ENCODE measurements around the gene FOXF2.

Gene FOXF2

GRCh38 chr6:1415416-1416063, 26.2 kb downstream of the FOXF2 start:
- H3K4me3 ChIP-seq (ENCODE audit: low read depth, low read length): no peak overlapping the region
- H3K79me2 ChIP-seq (ENCODE audit: control insufficient read depth, insufficient read depth, low read length, unreplicated experiment): no peaks in the 10 kb centered on the region
- no peak overlapping the region for H2AFZ ChIP-seq (ENCODE audit: low read length, unreplicated experiment)
- no peak overlapping the region for H3K27ac ChIP-seq (ENCODE audit: low read depth, low read length)
- no peaks in the 10 kb centered on the region for H3K4me1 ChIP-seq (ENCODE audit: control insufficient read depth, insufficient read depth, low read length, unreplicated experiment)
- peaks cover 8% of the 10 kb centered on the region for H3K27me3 ChIP-seq (ENCODE audit: insufficient read depth, low read length)
- no peaks in the 10 kb centered on the region for H3K36me3 ChIP-seq (ENCODE audit: insufficient read depth, low read length)

- H3K4me1 ChIP-seq (ENCODE audit: control insufficient read depth, insufficient read depth, low read length, unreplicated experiment): no peaks in the 10 kb centered on the region
- H2AFZ ChIP-seq (ENCODE audit: low read length, unreplicated experiment): no peak overlapping the region
- no peak overlapping the region for H3K27ac ChIP-seq (ENCODE audit: low read depth, low read length)
- H3K79me2 ChIP-seq (ENCODE audit: control insufficient read depth, insufficient read depth, low read length, unreplicated experiment): no peaks in the 10 kb centered on the region
- H3K4me3 ChIP-seq (ENCODE audit: low read depth, low read length): no peak overlapping the region
- peaks cover 14% of the 10 kb centered on the region for H3K27me3 ChIP-seq (ENCODE audit: insufficient read depth, low read length)
- no peaks in the 10 kb centered on the region for H3K36me3 ChIP-seq (ENCODE audit: insufficient read depth, low read length)
Measured at GRCh38 chr6:1416191-1416760, 26.9 kb downstream of the FOXF2 start.

- Histone ChIP-seq H3K4me1 (ENCODE audit: control insufficient read depth, insufficient read depth, low read length, unreplicated experiment) (no peaks in the 10 kb centered on the region), H3K27ac (ENCODE audit: low read depth, low read length) (no peak overlapping the region), H3K79me2 (ENCODE audit: control insufficient read depth, insufficient read depth, low read length, unreplicated experiment) (no peaks in the 10 kb centered on the region), H3K27me3 (ENCODE audit: insufficient read depth, low read length) (peaks cover 17% of the 10 kb centered on the region), H3K36me3 (ENCODE audit: insufficient read depth, low read length) (no peaks in the 10 kb centered on the region), H3K4me3 (ENCODE audit: low read depth, low read length) (no peak overlapping the region), H2AFZ (ENCODE audit: low read length, unreplicated experiment) (no peak overlapping the region)
Measured at GRCh38 chr6:1416820-1417219, 27.4 kb downstream of the FOXF2 start.

GRCh38 chr6:1417718-1418117, 28.3 kb downstream of the FOXF2 start:
- Histone ChIP-seq H3K36me3 (ENCODE audit: insufficient read depth, low read length) (no peaks in the 10 kb centered on the region), H3K27me3 (ENCODE audit: insufficient read depth, low read length) (peaks cover 17% of the 10 kb centered on the region), H3K4me1 (ENCODE audit: control insufficient read depth, insufficient read depth, low read length, unreplicated experiment) (no peaks in the 10 kb centered on the region), H3K79me2 (ENCODE audit: control insufficient read depth, insufficient read depth, low read length, unreplicated experiment) (no peaks in the 10 kb centered on the region), H3K4me3 (ENCODE audit: low read depth, low read length) (no peak overlapping the region), H3K27ac (ENCODE audit: low read depth, low read length) (no peak overlapping the region), H2AFZ (ENCODE audit: low read length, unreplicated experiment) (no peak overlapping the region)

GRCh38 chr6:1418471-1419191, 29.3 kb downstream of the FOXF2 start:
- no peaks in the 10 kb centered on the region for H3K36me3 ChIP-seq (ENCODE audit: insufficient read depth, low read length)
- no peaks in the 10 kb centered on the region for H3K4me1 ChIP-seq (ENCODE audit: control insufficient read depth, insufficient read depth, low read length, unreplicated experiment)
- H2AFZ ChIP-seq (ENCODE audit: low read length, unreplicated experiment): no peak overlapping the region
- no peaks in the 10 kb centered on the region for H3K79me2 ChIP-seq (ENCODE audit: control insufficient read depth, insufficient read depth, low read length, unreplicated experiment)
- no peak overlapping the region for H3K4me3 ChIP-seq (ENCODE audit: low read depth, low read length)
- H3K27ac ChIP-seq (ENCODE audit: low read depth, low read length): no peak overlapping the region
- H3K27me3 ChIP-seq (ENCODE audit: insufficient read depth, low read length): peaks cover 17% of the 10 kb centered on the region

- no peaks in the 10 kb centered on the region for H3K79me2 ChIP-seq (ENCODE audit: control insufficient read depth, insufficient read depth, low read length, unreplicated experiment)
- no peaks in the 10 kb centered on the region for H3K36me3 ChIP-seq (ENCODE audit: insufficient read depth, low read length)
- H2AFZ ChIP-seq (ENCODE audit: low read length, unreplicated experiment): no peak overlapping the region
- no peaks in the 10 kb centered on the region for H3K4me1 ChIP-seq (ENCODE audit: control insufficient read depth, insufficient read depth, low read length, unreplicated experiment)
- no peak overlapping the region for H3K27ac ChIP-seq (ENCODE audit: low read depth, low read length)
- H3K4me3 ChIP-seq (ENCODE audit: low read depth, low read length): no peak overlapping the region
- peaks cover 14% of the 10 kb centered on the region; the same call in 1 of the 2 replicates for H3K27me3 ChIP-seq (ENCODE audit: insufficient read depth, low read length)
Measured at GRCh38 chr6:1420382-1420781, 31.0 kb downstream of the FOXF2 start.

- Histone ChIP-seq H3K4me1 (ENCODE audit: control insufficient read depth, insufficient read depth, low read length, unreplicated experiment) (no peaks in the 10 kb centered on the region), H3K27me3 (ENCODE audit: insufficient read depth, low read length) (peaks cover 26% of the 10 kb centered on the region; the same call in 1 of the 2 replicates), H2AFZ (ENCODE audit: low read length, unreplicated experiment) (no peak overlapping the region), H3K36me3 (ENCODE audit: insufficient read depth, low read length) (no peaks in the 10 kb centered on the region), H3K4me3 (ENCODE audit: low read depth, low read length) (no peak overlapping the region), H3K27ac (ENCODE audit: low read depth, low read length) (no peak overlapping the region), H3K79me2 (ENCODE audit: control insufficient read depth, insufficient read depth, low read length, unreplicated experiment) (no peaks in the 10 kb centered on the region)
Measured at GRCh38 chr6:1422290-1422689, 32.9 kb downstream of the FOXF2 start.

- no peaks in the 10 kb centered on the region for H3K36me3 ChIP-seq (ENCODE audit: insufficient read depth, low read length)
- no peak overlapping the region for H2AFZ ChIP-seq (ENCODE audit: low read length, unreplicated experiment)
- H3K79me2 ChIP-seq (ENCODE audit: control insufficient read depth, insufficient read depth, low read length, unreplicated experiment): no peaks in the 10 kb centered on the region
- H3K4me3 ChIP-seq (ENCODE audit: low read depth, low read length): no peak overlapping the region
- H3K27ac ChIP-seq (ENCODE audit: low read depth, low read length): no peak overlapping the region
- H3K27me3 ChIP-seq (ENCODE audit: insufficient read depth, low read length): peaks cover 26% of the 10 kb centered on the region; the same call in 1 of the 2 replicates
- no peaks in the 10 kb centered on the region for H3K4me1 ChIP-seq (ENCODE audit: control insufficient read depth, insufficient read depth, low read length, unreplicated experiment)
Measured at GRCh38 chr6:1423578-1423977, 34.2 kb downstream of the FOXF2 start.

GRCh38 chr6:1424306-1424927, 35.0 kb downstream of the FOXF2 start:
- H3K27me3 ChIP-seq (ENCODE audit: insufficient read depth, low read length): peaks cover 26% of the 10 kb centered on the region; the same call in 1 of the 2 replicates
- H3K79me2 ChIP-seq (ENCODE audit: control insufficient read depth, insufficient read depth, low read length, unreplicated experiment): no peaks in the 10 kb centered on the region
- no peaks in the 10 kb centered on the region for H3K36me3 ChIP-seq (ENCODE audit: insufficient read depth, low read length)
- H3K4me3 ChIP-seq (ENCODE audit: low read depth, low read length): no peak overlapping the region
- no peak overlapping the region for H3K27ac ChIP-seq (ENCODE audit: low read depth, low read length)
- no peaks in the 10 kb centered on the region for H3K4me1 ChIP-seq (ENCODE audit: control insufficient read depth, insufficient read depth, low read length, unreplicated experiment)
- H2AFZ ChIP-seq (ENCODE audit: low read length, unreplicated experiment): no peak overlapping the region

GRCh38 chr6:1426416-1426815, 37.0 kb downstream of the FOXF2 start:
- Histone ChIP-seq H3K4me3 (ENCODE audit: low read depth, low read length) (no peak overlapping the region), H3K79me2 (ENCODE audit: control insufficient read depth, insufficient read depth, low read length, unreplicated experiment) (no peaks in the 10 kb centered on the region), H3K4me1 (ENCODE audit: control insufficient read depth, insufficient read depth, low read length, unreplicated experiment) (no peaks in the 10 kb centered on the region), H3K27me3 (ENCODE audit: insufficient read depth, low read length) (peaks cover 14% of the 10 kb centered on the region; the same call in 1 of the 2 replicates), H3K27ac (ENCODE audit: low read depth, low read length) (no peak overlapping the region), H2AFZ (ENCODE audit: low read length, unreplicated experiment) (no peak overlapping the region), H3K36me3 (ENCODE audit: insufficient read depth, low read length) (no peaks in the 10 kb centered on the region)
